HG03097 (cell line): ENCODE data around the gene FOLR1.

Experiments
- ATAC-seq: cut with Tn5 transposase; IDR thresholded peaks from one replicate; pipeline ENCODE4 v1.9.1; 2021; ENCODE audit not compliant: unreplicated experiment, low FRiP score

Gene FOLR1

DNA sequence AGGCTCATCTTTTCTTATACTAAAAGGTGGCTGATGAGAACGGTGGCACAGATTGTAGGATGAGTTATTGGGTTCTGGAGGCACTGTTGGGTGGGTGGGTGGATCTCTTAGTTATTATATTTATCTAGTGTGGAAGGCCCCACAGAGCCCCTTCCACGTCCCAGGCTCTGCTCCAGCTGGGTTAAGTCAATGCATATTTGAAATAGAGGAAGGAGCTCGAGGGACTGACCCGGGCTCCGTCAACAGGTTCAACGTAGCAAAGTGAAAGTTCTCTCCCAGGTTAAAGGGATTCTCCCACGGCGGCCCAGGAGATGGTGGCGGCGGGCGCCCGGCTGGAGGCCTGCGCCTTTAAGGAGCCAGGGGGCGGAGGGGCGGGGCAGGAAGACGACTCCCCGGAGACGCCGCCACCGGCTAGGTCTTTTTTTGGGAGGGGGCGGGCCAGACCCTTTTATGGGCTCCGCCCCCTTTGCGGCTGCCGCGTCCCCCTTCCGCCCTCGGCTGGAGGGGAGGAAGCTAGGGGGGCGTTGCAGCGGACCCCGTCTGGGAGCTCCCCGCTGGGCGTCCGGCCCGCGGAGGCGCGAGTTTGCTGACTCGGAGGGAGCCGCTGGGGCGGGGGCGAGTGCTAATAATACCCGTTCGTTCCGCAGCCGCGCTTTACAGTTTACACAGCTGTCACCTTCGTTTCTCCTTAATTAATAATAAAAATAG is 31.1 kb downstream of the FOLR1 start:
- peak; percentile 67 for ATAC-seq

DNA sequence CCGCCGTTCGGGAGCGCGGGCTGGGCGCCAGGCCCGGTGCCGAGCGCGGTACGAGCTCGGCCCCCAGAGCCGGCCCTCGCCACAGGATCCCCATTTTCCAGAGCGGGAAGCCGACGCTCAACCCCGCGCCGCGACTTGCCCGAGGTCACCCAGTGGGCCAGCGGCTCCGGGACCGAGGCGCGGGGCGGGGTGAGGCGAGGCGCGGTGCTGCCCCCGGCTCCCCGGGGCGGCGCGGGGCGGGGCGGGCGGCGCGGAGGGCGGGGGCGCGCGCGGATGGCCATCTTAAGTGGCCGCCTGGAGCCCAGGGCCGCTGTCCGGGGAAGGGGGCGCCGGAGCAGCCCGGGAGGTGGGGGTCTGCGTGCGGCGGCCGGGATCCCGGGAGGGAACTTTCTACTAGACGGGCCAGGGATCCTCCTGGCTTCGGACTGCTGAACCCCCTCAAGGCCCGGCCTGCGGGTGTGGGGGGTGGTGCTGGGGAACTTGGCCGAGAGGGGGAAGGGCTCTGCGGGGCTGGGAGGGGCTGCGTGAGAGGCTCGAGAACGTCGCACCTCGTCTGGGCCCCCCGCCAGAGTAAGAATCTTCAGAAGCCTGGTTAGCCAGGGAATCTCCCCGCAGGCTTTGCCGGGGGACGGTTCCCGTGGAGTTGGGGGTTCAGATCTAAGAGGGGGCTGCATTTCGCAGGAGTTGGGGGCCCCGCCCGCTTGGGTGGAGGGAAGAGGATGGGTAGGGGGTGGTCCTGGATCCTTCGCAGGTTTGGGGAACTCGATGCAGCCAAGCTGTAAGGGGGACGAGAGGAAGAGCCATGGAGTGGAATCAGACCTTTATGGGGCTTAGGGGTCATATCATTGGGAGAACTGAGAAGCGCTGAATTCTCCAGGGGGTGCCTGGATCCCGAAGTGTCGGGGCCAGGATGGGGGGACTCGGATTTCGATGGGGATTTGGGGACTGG is 31.9 kb downstream of the FOLR1 start:
- ATAC-seq = peak; percentile 22

DNA sequence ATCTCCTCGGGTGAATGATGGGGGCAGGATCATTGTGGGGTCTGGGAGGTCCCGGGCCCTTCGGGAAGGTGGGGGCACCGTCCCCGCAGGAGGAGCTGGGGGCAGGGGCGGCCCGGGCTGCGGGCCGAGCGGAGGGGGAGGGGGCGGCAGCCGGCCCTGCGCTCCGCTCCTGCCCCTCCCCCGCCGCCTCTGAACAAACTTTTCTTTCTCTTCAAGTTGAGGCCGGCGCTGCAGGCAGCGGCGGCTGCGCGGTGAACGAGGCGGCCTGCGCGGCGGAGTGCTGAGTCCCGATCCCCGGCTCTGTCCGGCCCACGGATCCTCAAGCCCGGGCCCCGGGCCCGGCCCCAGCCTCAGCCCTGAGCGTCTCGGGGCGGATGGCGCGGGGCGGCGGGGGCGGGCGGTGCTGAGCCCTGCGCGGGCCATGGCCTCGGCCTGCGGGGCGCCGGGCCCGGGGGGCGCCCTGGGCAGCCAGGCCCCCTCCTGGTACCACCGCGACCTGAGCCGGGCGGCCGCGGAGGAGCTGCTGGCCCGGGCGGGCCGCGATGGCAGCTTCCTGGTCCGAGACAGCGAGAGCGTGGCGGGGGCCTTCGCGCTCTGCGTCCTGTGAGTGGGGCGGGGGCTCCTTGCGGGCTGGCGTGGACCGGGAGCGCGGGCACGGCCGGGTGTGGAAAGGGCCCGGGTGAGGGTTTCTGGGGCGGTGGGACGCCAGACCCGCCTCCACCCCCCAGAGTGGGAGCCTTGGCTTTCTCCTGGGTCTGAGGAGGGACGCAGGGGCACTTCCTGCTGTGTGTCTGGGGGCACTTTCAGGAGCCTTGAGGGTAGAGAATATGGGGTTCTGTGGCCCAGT is 32.8 kb downstream of the FOLR1 start, which contains the start of gene INPPL1:
Gene INPPL1, plus strand, starts transcription at position 204 of the 847 bp plus-strand sequence. Its CDS starts 218 bp downstream, at position 422.
- no peak for ATAC-seq

DNA sequence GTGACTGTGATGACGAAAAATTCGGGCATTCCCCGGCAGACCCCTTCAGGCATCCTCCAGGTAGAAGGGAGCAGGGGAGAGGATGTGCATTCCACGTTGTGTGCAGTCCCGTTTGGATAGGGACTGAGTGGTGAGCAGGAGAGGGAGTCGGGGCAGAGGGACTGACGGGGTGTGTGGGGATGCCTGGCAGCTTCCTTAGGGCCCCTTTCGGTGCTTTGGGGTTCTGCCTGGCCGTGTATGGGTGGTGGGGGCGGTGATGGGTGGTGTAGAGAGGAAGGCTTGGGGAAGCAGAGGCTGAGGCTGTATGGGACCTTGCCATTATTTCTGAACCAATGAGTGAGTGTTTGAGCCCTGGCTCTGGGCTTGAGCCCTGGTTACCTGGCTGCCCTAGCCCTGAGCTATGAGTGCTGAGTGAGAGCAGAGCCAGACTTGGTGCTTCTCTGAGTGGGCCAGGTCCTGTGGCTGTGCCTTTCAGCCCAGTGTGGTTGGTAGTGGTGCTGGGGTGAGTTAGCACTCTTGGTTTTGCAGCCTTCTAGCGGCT is 33.5 kb downstream of the FOLR1 start:
- no peak for ATAC-seq

DNA sequence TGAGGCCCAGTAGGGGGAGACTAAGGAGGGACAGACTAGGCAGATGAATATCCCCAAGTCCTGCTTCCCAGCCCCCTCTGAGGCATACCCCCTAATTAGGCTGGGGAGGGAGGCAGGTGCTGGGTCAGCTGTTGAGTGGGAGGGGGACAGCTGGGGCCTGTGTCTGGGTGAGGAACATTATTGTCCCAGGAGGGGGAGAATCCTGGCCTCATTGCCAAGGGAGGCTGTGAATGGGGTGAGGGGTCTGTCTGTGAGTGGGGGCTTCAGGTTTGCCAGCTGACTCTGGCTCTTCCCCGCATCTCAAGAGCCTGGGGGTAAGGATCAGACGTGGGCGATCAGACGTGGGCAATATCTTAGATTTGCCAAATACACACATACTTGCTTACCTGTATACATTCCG is 34.8 kb downstream of the FOLR1 start:
- ATAC-seq = no peak

DNA sequence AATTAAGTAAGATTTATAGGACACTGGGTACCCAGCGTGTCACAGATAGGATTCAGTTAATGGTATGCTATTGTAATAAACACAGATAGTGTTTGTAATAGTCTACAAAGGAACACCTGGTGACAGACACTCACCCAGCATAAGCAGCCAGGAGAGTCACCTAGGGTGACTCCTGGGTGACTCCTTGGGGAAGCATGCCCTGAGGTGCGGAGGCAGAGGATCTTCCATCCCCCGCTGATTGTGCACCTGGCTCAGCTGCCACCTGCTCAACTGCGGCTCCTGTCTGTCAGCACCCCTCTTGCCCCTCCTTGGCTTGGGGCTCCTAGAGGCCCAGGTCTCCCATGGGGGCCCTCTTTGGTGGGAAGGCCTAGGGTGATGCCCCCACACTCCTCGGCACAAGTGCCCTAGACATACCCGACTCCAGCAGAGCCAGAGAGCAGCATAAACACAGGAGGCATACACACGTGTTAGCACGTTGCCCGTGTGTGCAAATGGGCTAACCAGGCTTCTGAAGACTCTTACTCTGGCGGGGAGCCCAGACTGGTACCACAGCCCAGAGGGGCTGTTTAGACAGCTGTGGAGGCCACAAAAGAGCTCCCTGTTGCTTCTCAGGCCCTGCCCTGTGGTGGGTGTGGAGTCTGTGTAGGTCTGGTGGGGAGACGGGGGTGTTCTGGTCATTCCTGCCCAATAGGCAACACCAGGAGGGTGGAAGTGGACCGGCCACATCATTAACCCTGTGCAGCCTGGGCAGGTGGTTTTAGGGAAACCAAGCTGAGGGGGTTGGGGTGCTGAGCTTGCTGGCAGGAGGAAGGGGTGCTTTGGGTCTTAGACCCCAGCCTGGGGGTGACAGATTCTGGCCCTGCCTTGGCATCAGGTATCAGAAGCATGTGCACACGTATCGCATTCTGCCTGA is 35.6 kb downstream of the FOLR1 start:
- no peak for ATAC-seq

DNA sequence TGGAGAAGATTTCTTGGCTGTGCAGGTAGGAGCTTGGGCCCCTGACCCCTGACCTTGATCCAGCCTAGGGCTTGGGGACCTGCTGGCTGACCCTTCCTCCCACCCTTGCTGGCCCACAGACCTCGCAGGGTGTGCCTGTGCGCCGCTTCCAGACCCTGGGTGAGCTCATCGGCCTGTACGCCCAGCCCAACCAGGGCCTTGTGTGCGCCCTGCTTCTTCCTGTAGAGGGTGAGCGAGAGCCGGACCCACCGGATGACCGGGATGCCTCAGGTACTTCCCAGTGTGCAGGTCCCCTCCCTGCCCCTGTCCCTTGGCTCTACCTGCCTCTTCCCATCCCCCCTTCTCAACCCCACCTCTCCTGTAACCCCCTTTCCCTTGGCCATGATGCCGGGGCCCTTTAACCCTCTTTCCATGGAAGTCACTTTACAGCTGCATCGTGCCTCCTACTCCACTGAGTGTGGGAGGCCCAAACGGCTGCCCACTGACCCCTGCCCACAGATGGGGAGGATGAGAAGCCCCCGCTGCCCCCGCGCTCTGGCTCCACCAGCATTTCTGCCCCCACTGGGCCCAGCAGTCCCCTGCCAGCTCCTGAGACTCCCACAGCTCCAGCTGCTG is 36.4 kb downstream of the FOLR1 start:
- ATAC-seq = no peak

DNA sequence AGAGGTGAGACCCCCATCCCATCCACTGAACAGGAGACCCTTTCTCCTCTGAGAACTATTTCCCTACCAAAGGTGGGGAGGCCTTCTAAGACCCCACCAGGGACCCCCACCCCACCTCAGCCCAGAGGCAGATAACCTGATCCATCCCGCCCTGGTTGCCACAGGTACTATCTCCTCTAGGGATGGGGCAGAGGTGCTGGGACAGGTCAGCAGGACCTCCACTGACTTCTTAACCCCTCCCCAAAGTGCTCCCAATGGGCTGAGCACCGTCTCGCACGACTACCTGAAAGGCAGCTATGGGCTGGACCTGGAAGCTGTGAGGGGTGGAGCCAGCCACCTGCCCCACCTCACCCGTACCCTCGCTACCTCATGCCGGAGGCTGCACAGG is 36.9 kb downstream of the FOLR1 start:
- no peak for ATAC-seq

DNA sequence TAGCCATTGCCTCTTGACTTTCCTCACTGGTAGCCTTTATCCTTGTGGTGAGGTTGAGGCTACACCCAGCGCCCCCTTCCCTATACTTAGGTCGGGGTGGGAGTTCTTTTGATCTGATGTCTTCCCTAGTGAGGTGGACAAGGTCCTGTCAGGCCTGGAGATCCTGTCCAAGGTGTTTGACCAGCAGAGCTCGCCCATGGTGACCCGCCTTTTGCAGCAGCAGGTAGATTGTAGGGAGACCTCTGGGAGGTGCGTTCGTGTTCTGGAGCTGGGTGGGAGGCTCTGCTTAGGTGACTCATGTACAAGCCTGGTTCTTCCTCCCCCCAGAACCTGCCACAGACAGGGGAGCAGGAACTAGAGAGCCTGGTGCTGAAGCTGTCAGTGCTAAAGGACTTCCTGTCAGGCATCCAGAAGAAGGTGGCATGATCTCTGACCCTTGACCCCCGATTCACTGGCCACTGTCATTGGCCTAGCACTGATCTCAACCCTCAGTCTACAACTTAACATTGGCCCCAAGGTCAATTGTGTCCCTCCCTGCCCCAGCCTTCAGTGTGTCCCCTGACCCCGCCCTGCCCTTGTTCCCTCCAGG is 37.5 kb downstream of the FOLR1 start:
- no peak for ATAC-seq

DNA sequence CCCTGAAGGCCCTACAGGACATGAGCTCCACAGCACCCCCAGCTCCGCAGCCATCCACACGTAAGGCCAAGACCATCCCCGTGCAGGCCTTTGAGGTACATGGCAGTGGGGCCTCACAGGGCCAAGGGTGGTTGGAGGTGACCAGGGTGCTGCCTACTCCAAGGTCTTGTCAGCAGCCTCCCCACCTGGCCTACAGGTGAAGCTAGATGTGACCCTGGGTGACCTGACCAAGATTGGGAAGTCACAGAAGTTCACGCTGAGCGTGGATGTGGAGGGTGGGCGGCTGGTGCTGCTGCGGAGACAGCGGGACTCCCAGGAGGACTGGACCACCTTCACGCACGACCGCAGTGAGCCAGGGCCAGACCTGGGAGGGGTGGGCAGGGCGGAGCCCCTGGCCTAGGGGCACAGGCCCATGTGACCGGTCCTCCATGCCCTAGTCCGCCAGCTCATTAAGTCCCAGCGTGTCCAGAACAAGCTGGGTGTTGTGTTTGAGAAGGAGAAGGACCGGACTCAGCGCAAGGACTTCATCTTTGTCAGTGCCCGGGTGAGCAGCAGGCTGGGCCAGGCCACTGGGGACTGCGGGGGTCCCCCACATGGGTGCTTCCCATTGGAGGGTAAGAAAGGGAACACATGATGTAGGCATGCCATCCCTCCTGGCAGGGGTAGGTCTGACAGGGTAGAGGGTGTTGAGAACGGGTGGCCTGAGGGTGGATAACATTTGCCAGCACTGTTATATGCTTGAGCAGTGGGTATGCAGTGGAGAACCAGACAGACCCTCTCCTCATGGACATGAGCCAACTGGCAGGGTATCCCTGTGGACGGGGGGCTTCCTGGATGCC is 38.2 kb downstream of the FOLR1 start:
- ATAC-seq = no peak

DNA sequence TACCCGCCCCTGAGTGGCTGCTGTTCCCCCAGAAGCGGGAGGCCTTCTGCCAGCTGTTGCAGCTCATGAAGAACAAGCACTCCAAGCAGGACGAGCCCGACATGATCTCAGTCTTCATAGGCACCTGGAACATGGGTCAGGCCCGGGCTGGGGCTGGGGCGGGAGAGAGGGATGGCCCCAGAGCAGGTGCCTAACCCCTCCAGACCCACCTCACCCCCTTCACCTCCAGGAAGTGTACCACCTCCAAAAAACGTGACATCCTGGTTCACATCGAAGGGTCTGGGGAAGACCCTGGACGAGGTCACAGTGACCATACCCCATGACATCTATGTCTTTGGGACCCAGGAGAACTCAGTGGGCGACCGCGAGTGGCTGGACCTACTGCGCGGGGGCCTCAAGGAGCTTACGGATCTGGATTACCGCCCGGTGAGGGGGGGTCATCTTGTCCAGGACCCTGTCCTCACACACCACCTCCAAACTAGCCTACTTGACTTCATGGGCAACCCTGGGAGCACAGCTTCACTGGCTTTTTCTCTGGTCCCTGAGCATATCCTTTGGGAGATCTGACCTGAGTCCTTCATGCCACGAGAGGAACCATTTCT is 38.9 kb downstream of the FOLR1 start:
- ATAC-seq = no peak

DNA sequence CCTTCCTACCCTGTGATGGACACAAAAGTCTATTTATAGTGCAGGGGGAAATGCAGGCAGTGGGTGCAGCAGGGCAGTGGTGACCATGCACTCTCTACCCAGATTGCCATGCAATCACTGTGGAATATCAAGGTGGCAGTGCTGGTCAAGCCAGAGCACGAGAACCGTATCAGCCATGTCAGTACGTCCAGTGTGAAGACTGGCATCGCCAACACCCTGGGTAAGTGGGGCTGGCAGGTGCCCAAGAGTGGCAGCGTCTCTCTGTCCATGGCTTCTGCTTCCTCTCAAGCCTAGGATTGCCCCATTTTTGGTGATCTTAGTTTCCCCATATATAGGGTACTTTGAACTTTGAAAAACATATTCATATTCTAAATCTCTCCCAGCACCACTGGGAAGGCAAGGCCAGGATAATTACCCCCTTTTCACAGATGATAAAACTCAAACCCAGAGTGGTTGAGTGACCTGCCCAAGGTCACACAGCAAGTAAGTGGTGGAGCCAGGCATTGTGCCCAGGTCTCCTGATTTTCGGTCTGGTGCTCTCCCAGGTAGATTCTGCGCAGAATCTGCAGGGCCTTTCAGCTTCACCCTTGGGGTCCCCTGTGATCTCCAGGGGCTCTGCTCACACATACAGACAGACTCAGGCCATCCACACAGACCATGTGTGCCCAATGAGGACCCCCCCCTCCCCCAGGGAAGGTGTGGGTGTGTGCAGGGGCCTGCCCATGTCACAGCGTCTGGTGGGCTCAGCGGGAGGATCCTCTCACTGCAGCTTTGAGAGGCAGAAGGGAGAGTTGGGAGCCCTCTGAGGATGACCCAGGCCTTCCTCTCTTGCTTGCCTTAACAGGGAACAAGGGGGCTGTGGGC is 39.7 kb downstream of the FOLR1 start:
- no peak for ATAC-seq

DNA sequence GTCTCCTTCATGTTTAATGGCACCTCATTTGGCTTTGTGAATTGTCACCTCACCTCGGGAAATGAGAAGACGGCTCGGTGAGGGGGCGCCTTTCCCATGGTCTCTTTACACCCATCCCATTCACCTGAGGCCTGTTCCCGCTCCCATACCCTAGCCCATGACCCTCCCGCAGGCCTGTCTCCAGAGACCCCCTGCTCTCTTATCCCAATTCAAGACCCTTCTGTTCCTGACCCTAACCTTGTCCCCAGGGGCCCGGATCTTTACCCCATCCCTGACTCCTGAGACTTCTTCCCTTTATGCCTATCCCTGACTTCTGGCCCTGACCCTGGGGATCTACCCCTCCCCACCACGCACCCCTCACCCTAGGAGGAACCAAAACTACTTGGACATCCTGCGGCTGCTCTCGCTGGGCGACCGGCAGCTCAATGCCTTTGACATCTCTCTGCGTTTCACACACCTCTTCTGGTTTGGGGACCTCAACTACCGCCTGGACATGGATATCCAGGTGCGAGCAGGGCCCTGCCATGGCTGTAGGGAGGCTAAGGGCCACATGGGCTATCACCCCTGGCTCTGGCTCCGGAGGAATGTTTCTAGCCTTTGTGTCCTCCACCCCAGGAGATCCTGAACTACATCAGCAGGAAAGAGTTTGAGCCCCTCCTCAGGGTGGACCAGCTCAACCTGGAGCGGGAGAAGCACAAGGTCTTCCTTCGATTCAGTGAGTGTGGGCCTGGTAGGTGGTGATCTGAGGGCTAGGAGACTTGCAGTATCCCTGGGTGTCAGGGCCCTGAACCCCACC is 40.5 kb downstream of the FOLR1 start:
- ATAC-seq = no peak

DNA sequence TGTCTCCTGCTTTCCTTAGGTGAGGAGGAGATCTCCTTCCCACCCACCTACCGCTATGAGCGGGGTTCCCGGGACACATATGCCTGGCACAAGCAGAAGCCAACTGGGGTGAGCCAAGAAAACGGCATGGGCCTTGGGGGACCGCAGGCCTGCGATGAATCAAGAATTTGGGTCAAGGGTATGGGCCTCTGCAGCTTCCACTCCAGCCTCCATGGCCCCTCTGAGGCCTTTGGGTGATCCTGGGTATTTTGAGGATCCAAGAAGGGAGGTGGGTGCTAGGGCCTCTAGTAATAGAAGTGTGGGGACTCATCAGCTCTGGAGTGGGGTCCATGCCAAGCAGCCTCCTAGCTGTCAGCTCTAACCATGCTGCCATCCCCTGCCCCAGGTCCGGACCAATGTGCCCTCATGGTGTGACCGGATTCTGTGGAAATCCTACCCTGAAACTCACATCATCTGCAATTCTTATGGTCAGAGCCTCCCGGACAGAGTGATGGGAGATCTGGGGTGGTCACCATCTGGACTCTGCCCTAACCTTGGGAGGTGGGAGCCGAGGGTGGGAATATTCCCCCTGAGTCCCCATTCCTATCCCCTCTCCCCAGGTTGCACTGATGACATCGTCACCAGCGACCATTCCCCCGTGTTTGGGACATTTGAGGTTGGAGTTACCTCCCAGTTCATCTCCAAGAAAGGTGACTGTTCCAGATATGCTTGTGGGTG is 41.3 kb downstream of the FOLR1 start:
- no peak for ATAC-seq
